Caco-2 (cell line): Measurements from ENCODE around the gene SPAG17. TPM values are rescaled to one million over a fixed set of nuclear protein-coding genes. Genes with fewer than 3 reads are reported as not detected.

ENCODE experiments used
- Bru-seq: library from RNA; stranded (reverse); fragments of 400-500 nt; gene quantifications from one replicate; lab custom pipeline; 2021; lab: Mats Ljungman, UMichigan
- BruChase-seq, 2 experiments: library from RNA; stranded (reverse); fragments of 400-500 nt; gene quantifications; one replicate each; lab custom pipeline; 2021; lab: Mats Ljungman, UMichigan
- BruUV-seq: library from RNA; stranded (reverse); fragments of 400-500 nt; replicated peaks from 2 replicates; lab custom pipeline; 2021; lab: Mats Ljungman, UMichigan
- CTCF ChIA-PET: fragments of 300-600 bp; sonication (Branson Sonifier 250); formaldehyde crosslinking; loops from one replicate; lab custom pipeline; 2022; ENCODE audit warnings: antibody characterized with exemption; lab: Charles Lee
- POLR2A ChIA-PET: fragments of 300-600 bp; sonication (Branson Sonifier 250); formaldehyde crosslinking; loops from one replicate; lab custom pipeline; 2022; ENCODE audit warnings: antibody characterized with exemption; lab: Charles Lee
- DNase-seq, 2 experiments: peaks; one replicate each; pipeline versions ENCODE4 v3.0.0 to v3.0.0-alpha.2; 2020 to 2022
- H3K27me3 ChIP-seq: replicated peaks from 2 replicates; pipeline ENCODE4 v1.6.0; 2011; ENCODE audit warnings: low read length; ENCODE audit not compliant: control insufficient read depth, insufficient read depth
- H3K36me3 ChIP-seq: 2 replicates; pipeline ENCODE4 v1.5.1; 2011; ENCODE audit warnings: low read length; ENCODE audit not compliant: control insufficient read depth, insufficient read depth
- H3K4me1 ChIP-seq: fragments of 250-450 bp; sonication (Bioruptor Pico); 2 replicates; pipeline ENCODE4 v1.5.1; 2020; ENCODE audit warnings: mild to moderate bottlenecking
- H3K4me3 ChIP-seq: 2 replicates; pipeline ENCODE4 v1.5.1; 2011; ENCODE audit warnings: low read depth, mild to moderate bottlenecking, control low read depth, low read length
- H3K9me3 ChIP-seq: fragments of 250-450 bp; sonication (Bioruptor Pico); 2 replicates; pipeline ENCODE4 v1.5.1; 2020; ENCODE audit warnings: mild to moderate bottlenecking, moderate library complexity
- H3K27ac Mint-ChIP-seq: one replicate; pipeline ENCODE4 v1.8.0; 2022; ENCODE audit warnings: mixed read lengths; ENCODE audit not compliant: unreplicated experiment
- H3K27me3 Mint-ChIP-seq: one replicate; pipeline ENCODE4 v1.8.0; 2022; ENCODE audit warnings: mixed read lengths; ENCODE audit not compliant: insufficient read depth, unreplicated experiment
- H3K36me3 Mint-ChIP-seq: one replicate; pipeline ENCODE4 v1.8.0; 2022; ENCODE audit warnings: mild to moderate bottlenecking, mixed read lengths; ENCODE audit not compliant: insufficient read depth, unreplicated experiment
- H3K4me1 Mint-ChIP-seq: one replicate; pipeline ENCODE4 v1.8.0; 2022; ENCODE audit warnings: low read depth, mixed read lengths; ENCODE audit not compliant: unreplicated experiment
- H3K4me3 Mint-ChIP-seq: one replicate; pipeline ENCODE4 v1.8.0; 2022; ENCODE audit warnings: mild to moderate bottlenecking, moderate library complexity, mixed read lengths; ENCODE audit not compliant: unreplicated experiment
- H3K9me3 Mint-ChIP-seq: one replicate; pipeline ENCODE4 v1.8.0; 2022; ENCODE audit warnings: mixed read lengths; ENCODE audit not compliant: unreplicated experiment
- intact Hi-C: fragments of 100-400 bp; cut with micrococcal nuclease; formaldehyde crosslinking; loops from one replicate; pipeline ENCODE4 v1.10.0; 2022; ENCODE audit not compliant: unreplicated experiment
- long read RNA-seq: library from polyadenylated mRNA; stranded (forward); transcript quantifications from one replicate; pipeline ENCODE4 v2.0.0, GENCODE V29; 2022
- total RNA-seq: library from RNA; stranded (reverse); gene quantifications from 2 replicates; pipeline ENCODE4 v1.2.3, GENCODE V29; 2022
- TF ChIP-seq, protein P1 (sequence below), 2 experiments: fragments of 200-600 bp in 1 of 2; IDR thresholded peaks; 1 replicate in 1 of 2; 2 replicates in 1 of 2; pipeline versions ENCODE4 v1.5.1 to v1.8.0; 2011 to 2022; ENCODE audit warnings: antibody characterized with exemption in 1 of 2, control low read depth in 1 of 2, inconsistent platforms in 1 of 2, low read depth in 1 of 2, low read length in 1 of 2, mild to moderate bottlenecking in 1 of 2, moderate library complexity in 1 of 2; ENCODE audit not compliant: insufficient read depth in 1 of 2, severe bottlenecking in 1 of 2, unreplicated experiment in 1 of 2

Gene SPAG17
- total RNA-seq (not detected in 2 replicates), Bru-seq, nascent RNA (percentile 3 among the genes with signal in this experiment), BruChase-seq, experiment 1, labeled RNA remaining after a 2-hour chase (percentile 3 among the genes with signal in this experiment), BruChase-seq, experiment 2, labeled RNA remaining after a 6-hour chase (percentile 2 among the genes with signal in this experiment)
- long read RNA-seq, partial matches to known transcripts: 0 of 1 reads
- long read RNA-seq, other reads (novel, unspliced or antisense): 1 of 1 reads

DNA sequence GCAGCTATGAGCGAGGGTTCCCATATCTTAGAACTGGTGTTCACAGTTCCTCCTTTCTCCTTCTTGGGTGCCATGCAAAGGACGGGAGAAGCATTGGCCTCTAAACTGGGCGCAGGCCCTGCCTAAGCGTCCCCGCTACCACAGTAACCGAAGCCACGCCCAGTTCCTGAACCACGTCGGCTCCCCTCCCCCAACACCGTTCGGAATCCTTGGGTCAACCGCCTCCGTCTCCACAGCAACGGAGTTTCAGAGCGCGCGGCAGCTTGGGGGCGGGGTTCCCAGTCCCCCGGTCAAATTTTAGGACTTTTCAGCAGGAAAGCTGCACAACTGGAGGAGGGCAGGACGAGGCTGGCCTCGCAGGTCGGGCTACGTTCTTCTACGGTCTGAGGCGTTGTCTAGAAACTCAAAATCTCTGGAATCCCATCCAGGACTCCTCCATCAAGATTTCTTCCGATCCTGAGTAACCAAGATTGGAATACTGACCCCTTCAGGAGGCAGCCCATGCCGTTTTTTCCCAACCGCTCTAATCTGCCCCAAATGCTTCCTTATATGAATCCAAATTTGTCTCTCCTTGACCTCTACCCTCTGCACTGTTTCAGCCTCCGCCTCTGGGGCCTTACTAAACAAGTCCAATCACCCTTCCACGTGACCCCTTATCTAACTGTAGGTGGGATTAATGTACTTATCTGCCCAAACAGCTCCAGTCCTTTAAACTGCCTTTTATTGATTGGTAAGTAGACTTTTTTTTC lies at the start of gene SPAG17:
SPAG17 (minus strand) TSS at position 145 of the 749 bp plus-strand sequence; CDS start at position 74, 71 bp downstream.
- intact Hi-C loops: no loop called here
- no TSS peak for BruUV-seq
- DNase-seq: peak; percentile 56 to 65
- peaks cover 6% of the 10 kb centered on the region for H3K36me3 Mint-ChIP-seq
- H3K9me3 ChIP-seq: no peaks in the 10 kb centered on the region
- no peaks in the 10 kb centered on the region for H3K4me1 ChIP-seq
- no peak within 1 kb of the TSS for H3K27ac Mint-ChIP-seq
- ChIA-PET CTCF (no interaction called here), POLR2A (no interaction called here)
- TF ChIP-seq, protein P1, sequence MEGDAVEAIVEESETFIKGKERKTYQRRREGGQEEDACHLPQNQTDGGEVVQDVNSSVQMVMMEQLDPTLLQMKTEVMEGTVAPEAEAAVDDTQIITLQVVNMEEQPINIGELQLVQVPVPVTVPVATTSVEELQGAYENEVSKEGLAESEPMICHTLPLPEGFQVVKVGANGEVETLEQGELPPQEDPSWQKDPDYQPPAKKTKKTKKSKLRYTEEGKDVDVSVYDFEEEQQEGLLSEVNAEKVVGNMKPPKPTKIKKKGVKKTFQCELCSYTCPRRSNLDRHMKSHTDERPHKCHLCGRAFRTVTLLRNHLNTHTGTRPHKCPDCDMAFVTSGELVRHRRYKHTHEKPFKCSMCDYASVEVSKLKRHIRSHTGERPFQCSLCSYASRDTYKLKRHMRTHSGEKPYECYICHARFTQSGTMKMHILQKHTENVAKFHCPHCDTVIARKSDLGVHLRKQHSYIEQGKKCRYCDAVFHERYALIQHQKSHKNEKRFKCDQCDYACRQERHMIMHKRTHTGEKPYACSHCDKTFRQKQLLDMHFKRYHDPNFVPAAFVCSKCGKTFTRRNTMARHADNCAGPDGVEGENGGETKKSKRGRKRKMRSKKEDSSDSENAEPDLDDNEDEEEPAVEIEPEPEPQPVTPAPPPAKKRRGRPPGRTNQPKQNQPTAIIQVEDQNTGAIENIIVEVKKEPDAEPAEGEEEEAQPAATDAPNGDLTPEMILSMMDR (IDR thresholded peaks at IDR 0.05; ENCODE audit: insufficient read depth in 1 of 2, low read depth in 1 of 2, low read length in 1 of 2, severe bottlenecking in 1 of 2, unreplicated experiment in 1 of 2): no peak
- H3K9me3 Mint-ChIP-seq: no peaks in the 10 kb centered on the region
- no peaks in the 10 kb centered on the region for H3K36me3 ChIP-seq
- H3K27me3 ChIP-seq: no peaks in the 10 kb centered on the region
- H3K27me3 Mint-ChIP-seq: peaks cover 2% of the 10 kb centered on the region
- H3K4me1 Mint-ChIP-seq: no peaks in the 10 kb centered on the region
- peak within 1 kb of the TSS; percentile 24 for H3K4me3 ChIP-seq
- peak within 1 kb of the TSS; percentile 71 for H3K4me3 Mint-ChIP-seq

DNA sequence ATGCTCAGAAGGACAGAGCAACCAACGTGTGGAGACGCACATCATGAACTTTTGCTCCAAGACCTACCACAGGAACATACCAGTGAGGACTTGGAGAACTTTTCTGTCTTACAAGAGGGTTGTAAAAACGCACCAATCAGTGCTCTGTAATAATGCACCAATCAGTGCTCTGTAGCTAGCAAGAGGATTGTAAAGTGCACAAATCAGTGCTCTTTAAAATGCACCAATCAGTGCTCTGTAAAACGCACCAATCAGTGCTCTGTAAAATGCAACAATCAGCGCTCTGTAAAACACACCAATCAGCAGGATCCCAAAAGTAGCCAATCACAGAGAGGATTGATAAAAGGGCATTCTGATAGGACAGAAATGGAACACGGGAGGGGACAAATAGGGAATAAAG lies 40.4 kb upstream of the SPAG17 start:
- Mint-ChIP-seq H3K4me3 (no peak overlapping the region), H3K4me1 (no peaks in the 10 kb centered on the region), H3K27me3 (no peaks in the 10 kb centered on the region), H3K36me3 (no peaks in the 10 kb centered on the region), H3K9me3 (no peaks in the 10 kb centered on the region), H3K27ac (no peak overlapping the region)
- ChIA-PET POLR2A (no interaction called here), CTCF (no interaction called here)
- intact Hi-C loops: no loop called here
- TF ChIP-seq, protein P1 (IDR thresholded peaks at IDR 0.05; ENCODE audit: insufficient read depth in 1 of 2, low read depth in 1 of 2, low read length in 1 of 2, severe bottlenecking in 1 of 2, unreplicated experiment in 1 of 2): no peak
- Histone ChIP-seq H3K36me3 (no peaks in the 10 kb centered on the region), H3K4me1 (no peaks in the 10 kb centered on the region), H3K4me3 (no peak overlapping the region), H3K27me3 (no peaks in the 10 kb centered on the region), H3K9me3 (no peaks in the 10 kb centered on the region)
- no peak for DNase-seq
- no TSS peak for BruUV-seq

DNA sequence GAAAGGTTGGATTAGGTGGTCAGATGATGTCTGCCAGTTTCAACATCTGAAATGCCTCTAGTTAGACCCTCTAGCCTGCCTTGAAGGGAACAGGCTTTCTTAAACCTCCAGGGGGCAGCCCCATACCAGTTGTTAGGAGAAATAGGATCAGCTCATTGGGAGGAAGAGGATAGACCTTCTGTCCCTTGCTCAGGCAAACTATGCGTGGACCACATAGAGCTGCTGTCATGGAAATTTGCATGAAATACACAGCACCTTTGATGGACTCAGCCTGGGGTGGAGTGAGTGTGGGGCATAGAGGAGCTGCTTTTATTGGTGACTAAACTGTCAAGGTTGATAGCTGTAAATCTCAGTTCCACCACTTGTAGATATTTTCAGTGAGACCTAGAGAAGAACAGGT lies 38.4 kb upstream of the SPAG17 start:
- Mint-ChIP-seq H3K27me3 (no peaks in the 10 kb centered on the region), H3K4me1 (no peaks in the 10 kb centered on the region), H3K9me3 (no peaks in the 10 kb centered on the region), H3K27ac (no peak overlapping the region), H3K4me3 (no peak overlapping the region), H3K36me3 (no peaks in the 10 kb centered on the region)
- ChIA-PET POLR2A (no interaction called here), CTCF (interaction anchor here (0.8 kb wide), 1 partner anchor 24 kb away, joined by 3 read pairs; no protein-coding TSS in a partner anchor)
- TF ChIP-seq, protein P1 (IDR thresholded peaks at IDR 0.05; ENCODE audit: insufficient read depth in 1 of 2, low read depth in 1 of 2, low read length in 1 of 2, severe bottlenecking in 1 of 2, unreplicated experiment in 1 of 2): peak; percentile 25 to 38
- intact Hi-C loops: loop anchor here (1.0 kb wide), 1 partner anchor 493 kb away; no protein-coding TSS in a partner anchor
- DNase-seq: peak in 1 of 2 experiments; percentile 44
- H3K4me1 ChIP-seq: no peaks in the 10 kb centered on the region
- no peaks in the 10 kb centered on the region for H3K36me3 ChIP-seq
- BruUV-seq: no TSS peak
- no peaks in the 10 kb centered on the region for H3K27me3 ChIP-seq
- H3K9me3 ChIP-seq: no peaks in the 10 kb centered on the region
- no peak overlapping the region for H3K4me3 ChIP-seq
